Hematopoietic multipotent progenitor cell treated with erythropoietin and hydrocortisone succinate and interleukin-3 and kit ligand, for 4 days (in vitro differentiated cells): ENCODE results near the gene ATL2.
"Not testable (repeated sequence)": the region's sequence is repeated elsewhere in the genome, so short reads cannot be mapped to it uniquely, and the experiment has no call there.

ENCODE experiments used
- DNase-seq: peaks from one replicate; pipeline ENCODE4 v3.0.0-alpha.2; 2015

Gene ATL2

GRCh38 chr2:38322224-38322914 lies 54.7 kb downstream of the ATL2 start:
- DNase-seq: no peak

- not testable (repeated sequence) for DNase-seq
Measured at GRCh38 chr2:38319240-38319639, 57.8 kb downstream of the ATL2 start.

DNA sequence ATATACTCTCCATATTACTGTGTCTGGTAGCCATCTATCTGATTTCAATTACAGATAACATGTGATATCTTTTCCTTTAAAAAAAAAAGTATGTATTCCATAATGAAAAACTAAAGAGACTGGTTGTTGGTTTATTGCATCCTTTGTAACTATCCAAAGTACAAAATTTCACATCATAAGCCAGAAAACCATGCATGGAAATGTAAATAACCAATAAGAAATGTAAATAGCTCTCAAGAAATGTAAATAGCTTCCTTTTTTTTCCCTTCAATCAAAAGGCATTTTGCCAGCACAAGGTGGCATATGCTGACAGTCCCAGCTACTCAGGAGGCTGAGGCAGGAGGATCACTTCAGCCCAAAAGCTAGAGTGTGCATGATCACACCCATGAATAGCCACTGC lies 59.3 kb downstream of the ATL2 start:
- no peak for DNase-seq

GRCh38 chr2:38315707-38316333 lies 61.3 kb downstream of the ATL2 start:
- DNase-seq: peak; percentile 74

- no peak for DNase-seq
Measured at GRCh38 chr2:38308821-38309220, 68.3 kb downstream of the ATL2 start.

DNA sequence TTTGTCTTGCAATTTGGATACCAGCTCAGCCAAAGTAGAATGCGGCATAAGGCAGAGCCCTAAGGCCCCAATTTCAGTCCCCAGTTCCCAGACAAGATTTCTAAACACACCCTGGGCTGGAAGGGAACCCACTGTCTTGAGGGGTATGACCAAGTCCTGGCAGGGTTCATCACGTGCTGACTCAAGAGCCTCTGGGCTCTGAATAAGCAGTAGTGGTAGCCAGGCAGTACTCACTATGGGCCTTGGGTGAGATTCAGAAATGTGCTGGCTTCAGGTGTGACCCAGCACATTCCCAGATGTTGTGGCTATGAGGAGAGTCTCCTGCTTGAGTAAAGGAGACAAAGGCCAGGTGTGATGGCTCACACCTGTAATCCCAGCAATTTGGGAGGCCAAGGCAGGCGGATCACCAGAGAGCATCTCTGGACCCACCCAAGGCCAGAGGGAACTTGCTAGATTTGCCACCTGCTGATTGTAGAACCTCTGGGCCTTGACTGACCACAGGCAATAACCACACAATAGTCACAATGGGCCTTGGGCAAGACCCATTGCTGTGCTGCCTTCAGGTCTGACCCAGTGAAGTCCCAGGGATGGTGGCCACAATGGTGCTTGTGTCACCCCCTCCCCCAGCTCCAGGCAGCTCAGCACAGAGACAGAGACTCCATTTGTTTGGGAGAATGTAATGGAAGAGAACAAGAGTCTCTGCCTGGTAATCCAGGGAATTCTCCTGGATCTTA lies 74.9 kb downstream of the ATL2 start:
- no peak for DNase-seq

DNA sequence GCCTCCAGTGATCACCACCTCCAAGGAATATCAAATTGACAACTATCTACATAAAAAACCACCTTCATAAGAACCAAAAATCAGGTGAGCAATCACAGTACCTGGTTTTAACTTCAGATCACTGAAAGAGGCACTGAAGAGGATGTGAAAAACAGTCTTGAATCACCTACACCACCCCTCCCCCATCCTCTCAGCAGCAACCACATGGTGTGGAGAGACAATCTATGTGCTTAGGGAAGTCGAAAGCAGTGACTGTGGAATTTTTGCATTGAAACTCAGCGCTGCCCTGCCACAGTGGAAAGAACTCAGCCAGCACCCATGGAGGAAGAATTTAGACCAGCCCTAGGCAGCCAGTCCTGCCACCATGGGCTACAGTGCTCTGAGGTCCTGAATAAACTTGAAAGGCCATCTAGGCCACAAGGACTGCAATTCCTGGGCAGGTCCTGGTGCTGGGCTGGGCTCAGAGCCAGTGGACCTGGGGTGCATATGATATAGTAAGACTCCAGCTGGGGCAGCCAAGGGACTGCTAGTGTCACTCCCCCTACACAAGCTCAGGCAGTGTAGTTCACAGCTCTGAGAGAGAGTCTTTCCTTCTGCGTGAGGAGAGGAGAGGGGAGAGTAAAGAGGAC lies 75.6 kb downstream of the ATL2 start:
- no peak for DNase-seq

- DNase-seq: no peak
Measured at GRCh38 chr2:38298539-38298938, 78.5 kb downstream of the ATL2 start.

DNA sequence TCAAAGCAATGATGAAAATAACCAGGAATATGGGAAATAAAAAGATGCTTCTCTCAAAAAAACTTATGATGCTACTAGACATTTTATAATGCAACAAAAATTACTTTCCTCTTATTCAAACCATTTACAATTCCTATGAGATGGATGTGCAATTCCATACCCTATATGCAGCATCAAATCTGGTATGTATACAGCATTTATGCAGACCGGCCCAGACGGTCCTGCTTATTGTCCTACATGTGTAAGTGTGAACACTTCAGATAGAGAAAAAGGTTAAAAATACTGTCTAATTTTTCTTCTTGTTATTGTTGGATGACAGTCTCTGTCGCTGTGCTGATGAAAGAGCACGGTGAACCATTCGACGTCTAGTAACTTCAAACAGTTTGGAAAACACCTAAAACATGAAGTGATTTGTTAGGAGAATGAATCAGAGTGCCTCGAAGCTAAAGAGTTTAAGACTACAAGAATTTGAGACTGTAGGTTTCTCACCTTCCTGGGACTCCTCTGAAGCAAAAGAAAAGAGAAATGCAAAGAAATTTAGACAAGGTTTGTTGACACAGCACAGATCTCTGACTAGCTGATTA lies 80.8 kb downstream of the ATL2 start:
- DNase-seq: no peak

GRCh38 chr2:38294597-38294996 lies 82.5 kb downstream of the ATL2 start:
- no peak for DNase-seq

DNA sequence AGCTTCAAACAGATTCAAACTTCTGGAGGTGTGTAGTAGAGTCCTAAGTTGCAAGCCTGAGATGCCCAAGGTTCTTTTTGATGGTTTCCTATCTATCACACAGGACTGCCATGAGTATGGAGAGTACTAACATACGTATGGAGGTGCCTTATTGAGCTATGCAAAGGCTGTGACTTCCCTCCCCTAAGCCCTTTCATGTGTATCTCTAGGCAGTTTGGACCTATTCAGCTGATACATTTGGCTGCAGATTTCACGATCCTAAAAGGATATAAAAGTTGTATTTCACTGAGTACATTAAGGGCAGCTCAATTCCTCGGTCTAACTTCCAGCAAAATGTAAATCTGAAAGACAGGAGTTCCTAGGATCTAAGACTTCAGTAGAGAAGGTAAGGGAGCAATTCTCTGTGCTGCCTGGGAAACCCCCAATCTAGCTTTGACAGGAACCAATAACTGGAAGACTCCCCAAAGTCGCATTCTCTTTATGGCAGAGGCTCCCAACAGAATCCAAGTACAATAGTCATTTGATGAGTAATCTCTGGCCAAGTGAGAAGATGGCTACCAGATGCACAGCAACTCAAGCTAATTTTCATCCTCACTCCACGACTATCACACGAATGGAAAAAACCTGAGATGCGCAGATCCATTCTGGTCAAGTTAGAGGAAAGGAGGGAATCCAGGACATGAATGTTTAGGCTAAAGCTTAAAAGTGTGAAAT lies 83.8 kb downstream of the ATL2 start:
- DNase-seq: no peak

- DNase-seq: no peak
Measured at GRCh38 chr2:38290332-38290731, 86.7 kb downstream of the ATL2 start.

DNA sequence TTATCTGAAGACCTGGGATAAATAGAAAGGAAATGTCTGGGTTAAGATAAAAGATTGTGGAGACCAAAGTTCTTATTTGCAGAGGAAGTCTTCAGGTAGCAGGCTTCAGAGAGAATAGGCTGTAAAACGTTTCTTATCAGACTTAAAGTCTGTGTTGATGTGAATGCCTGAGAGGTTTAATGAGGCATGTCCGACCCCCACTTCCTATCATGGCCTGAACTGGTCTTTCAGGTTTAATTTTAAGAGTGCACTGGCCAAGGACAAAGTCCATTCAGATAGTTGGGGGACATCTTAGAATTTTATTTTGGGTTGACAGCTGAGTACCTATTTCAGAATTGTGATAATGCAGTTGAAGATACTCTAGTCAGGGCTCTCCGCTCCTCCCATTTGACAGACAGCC lies 92.1 kb downstream of the ATL2 start:
- no peak for DNase-seq

DNA sequence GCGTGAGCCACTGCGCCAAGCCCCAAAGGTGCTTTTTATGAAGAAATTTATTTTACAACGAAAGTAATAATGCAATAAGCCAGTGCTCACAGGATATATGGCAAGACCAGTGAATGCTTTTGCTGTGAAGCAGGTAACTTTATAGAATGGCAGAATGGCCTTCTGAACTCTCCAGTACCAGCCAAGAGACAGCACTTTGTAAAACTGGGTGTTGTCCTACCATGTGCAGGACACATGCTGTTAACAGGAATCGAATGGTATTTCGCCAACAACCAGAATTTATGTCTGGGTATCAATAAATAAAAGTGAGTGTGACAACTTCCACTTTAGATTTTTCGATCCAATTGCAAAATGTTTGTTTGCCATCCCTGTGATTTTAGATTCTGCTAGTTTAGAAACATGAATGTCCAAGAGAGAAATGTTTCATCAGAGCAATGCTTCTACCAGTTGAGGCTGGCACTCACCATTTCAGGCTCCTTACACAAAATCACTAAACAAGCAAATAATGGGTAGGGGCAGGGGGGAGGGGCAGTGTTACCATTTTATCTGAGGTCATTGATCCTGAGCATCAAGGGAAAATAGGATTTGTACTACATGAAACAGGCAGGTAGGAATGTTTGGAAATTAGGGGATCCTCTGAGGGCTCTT lies 95.9 kb downstream of the ATL2 start:
- no peak for DNase-seq

DNA sequence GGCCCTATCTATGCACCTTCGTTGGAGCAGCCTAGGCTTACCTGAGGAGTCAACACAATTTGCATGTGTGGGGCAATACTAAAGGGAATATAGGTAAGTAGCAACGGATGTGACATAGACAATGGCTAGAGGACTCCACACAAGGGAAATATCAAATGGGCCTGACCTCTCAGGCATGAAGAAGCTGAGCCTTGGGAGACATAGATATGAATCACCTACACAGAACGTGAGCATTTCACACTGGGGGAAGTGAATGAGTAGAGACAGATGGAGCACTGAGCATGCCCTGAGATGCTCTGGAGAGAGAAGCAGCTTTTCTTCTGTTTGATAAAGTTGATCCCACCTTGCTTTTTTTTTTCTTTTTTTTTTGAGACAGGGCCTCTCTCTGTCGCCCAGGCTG lies 97.9 kb downstream of the ATL2 start:
- no peak for DNase-seq

GRCh38 chr2:38278117-38278438 lies 99.0 kb downstream of the ATL2 start:
- DNase-seq: not testable (repeated sequence)

GRCh38 chr2:38277245-38278116 lies 99.6 kb downstream of the ATL2 start:
- DNase-seq: no peak

- peak; percentile 91 for DNase-seq
Measured at GRCh38 chr2:38274286-38275276, 102.5 kb downstream of the ATL2 start.

- no peak for DNase-seq
Measured at GRCh38 chr2:38271697-38272096, 105.4 kb downstream of the ATL2 start.

- no peak for DNase-seq
Measured at GRCh38 chr2:38269421-38269820, 107.7 kb downstream of the ATL2 start.
